A673 (cell line): ENCODE results near the gene TJP1.

Experiments
- CTCF ChIP-seq: fragments of 300-800, 200-600 bp; sonication (generic); conservative IDR thresholded peaks from 2 replicates; pipeline ENCODE4 v1.5.1; 2017; ENCODE audit warnings: low read depth, mild to moderate bottlenecking, antibody characterized with exemption, low read length, moderate library complexity, mixed read lengths
- EZH2 ChIP-seq: fragments of 200-600 bp; sonication (generic); IDR thresholded peaks from 2 replicates; pipeline ENCODE4 v1.6.1; 2017; ENCODE audit warnings: borderline replicate concordance, low read depth, mild to moderate bottlenecking, mixed read lengths, antibody characterized with exemption, low read length; ENCODE audit not compliant: poor library complexity, severe bottlenecking

GRCh38 chr15:29765898-29766527, 56.3 kb downstream of the TJP1 start:
- TF ChIP-seq CTCF (no peak), EZH2 (no peak)
